Measurements from ENCODE around the gene CERS4. TPM values are rescaled to one million over a fixed set of nuclear protein-coding genes. Genes with fewer than 3 reads are reported as not detected.

CERS4 gene, protein sequence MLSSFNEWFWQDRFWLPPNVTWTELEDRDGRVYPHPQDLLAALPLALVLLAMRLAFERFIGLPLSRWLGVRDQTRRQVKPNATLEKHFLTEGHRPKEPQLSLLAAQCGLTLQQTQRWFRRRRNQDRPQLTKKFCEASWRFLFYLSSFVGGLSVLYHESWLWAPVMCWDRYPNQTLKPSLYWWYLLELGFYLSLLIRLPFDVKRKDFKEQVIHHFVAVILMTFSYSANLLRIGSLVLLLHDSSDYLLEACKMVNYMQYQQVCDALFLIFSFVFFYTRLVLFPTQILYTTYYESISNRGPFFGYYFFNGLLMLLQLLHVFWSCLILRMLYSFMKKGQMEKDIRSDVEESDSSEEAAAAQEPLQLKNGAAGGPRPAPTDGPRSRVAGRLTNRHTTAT
- total RNA-seq: 29.1 and 30.0 TPM in 2 replicates

DNA sequence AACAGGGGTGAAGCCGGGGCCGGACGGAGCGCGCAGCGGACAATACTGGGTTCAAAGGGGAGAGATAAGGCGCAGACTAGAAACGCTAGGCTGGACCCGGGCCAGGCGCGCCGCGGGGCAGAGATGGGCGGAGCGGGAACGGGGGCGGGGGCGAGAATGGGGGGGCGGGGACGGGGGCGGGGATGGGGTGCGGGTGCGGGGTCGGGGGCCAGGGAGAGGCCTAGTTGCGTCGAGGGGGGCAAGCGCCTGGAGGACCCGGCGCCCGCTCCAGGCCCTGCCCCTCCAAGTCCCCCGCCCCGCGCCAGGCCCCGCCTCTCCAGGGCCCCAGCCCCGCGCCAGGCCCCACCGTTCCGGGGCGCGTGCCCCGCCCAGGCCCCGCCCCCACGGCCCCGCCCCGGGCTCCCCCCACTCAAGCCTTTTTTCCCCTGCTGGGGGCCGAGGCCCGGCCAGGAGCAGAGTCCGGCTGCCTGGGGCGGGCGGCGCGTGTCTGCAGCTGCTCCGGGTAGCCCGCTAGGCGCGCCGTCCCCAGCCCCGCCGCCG, at the start of gene CERS4:
Gene CERS4 (plus strand): TSS at position 449 of the 540 bp plus-strand sequence. CDS start 41,707 bp downstream, outside the sequence.
- intact Hi-C loops (cut with micrococcal nuclease): loop anchor here (2.0 kb wide), 1 partner anchor 14 kb away; no protein-coding TSS in a partner anchor
- Mint-ChIP-seq H3K4me1 (ENCODE audit: low read depth) (peaks cover 18% of the 10 kb centered on the region), H3K36me3 (ENCODE audit: low read depth) (peaks cover 14% of the 10 kb centered on the region), H3K9me3 (no peaks in the 10 kb centered on the region), H3K4me3 (ENCODE audit: low read depth) (peak within 1 kb of the TSS; percentile 94), H3K27ac (peak within 1 kb of the TSS; percentile 91), H3K27me3 (ENCODE audit: low read depth) (peaks cover 2% of the 10 kb centered on the region)
- peak; percentile 65 for DNase-seq (ENCODE audit: low spot score)

DNA sequence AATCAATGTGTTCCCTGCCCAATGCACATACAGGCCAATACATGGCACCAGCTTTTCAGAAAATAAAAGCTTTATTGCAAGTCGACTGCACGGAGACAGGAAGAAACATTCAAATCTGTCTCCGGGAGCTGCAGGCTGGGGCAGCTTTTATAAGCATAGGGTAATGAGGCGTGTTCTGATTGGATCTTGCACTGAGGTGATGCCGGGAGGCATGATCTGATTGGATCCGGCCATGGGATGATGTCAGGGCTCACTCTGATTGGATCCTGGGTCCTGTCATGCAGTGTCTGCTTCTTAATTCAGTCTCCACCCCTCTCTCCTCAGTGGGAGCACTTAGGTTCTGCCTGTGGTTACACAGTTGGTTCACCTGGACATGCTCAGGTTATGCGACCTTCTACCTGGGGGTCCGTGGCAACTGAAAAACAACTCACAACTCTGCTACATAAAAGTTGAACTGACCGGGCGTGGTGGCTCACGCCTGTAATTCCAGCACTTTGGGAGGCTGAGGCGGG, 48.0 kb upstream of the CERS4 start:
- DNase-seq (ENCODE audit: low spot score): no peak
- peaks cover 9% of the 10 kb centered on the region for H3K4me1 Mint-ChIP-seq (ENCODE audit: low read depth)
- intact Hi-C loops (cut with micrococcal nuclease): no loop called here
- H3K27me3 Mint-ChIP-seq (ENCODE audit: low read depth): peaks cover 5% of the 10 kb centered on the region
- H3K4me3 Mint-ChIP-seq (ENCODE audit: low read depth): no peak overlapping the region
- no peak overlapping the region for H3K27ac Mint-ChIP-seq
- H3K36me3 Mint-ChIP-seq (ENCODE audit: low read depth): no peaks in the 10 kb centered on the region
- H3K9me3 Mint-ChIP-seq: no peaks in the 10 kb centered on the region

DNA sequence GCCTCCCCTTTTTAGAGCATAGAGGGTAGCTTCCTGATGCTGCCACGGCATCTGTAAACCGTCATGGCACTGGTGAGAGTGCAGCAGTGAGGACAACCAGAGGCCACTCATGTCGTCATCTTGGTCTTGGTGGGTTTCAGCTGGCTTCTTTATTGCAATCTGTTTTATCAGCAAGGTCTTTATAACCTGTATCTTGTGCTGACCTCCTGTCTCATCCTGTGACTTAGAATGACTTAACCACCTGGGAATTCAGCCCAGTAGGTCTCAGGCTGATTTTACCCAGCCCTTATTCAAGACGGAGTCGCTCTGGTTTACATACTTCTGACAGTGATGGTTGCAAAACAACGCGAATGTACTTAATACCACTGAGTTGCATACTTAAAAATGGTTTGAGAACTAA, 45.4 kb upstream of the CERS4 start:
- Mint-ChIP-seq H3K9me3 (no peaks in the 10 kb centered on the region), H3K27me3 (ENCODE audit: low read depth) (no peaks in the 10 kb centered on the region), H3K4me3 (ENCODE audit: low read depth) (no peak overlapping the region), H3K4me1 (ENCODE audit: low read depth) (peaks cover 6% of the 10 kb centered on the region), H3K36me3 (ENCODE audit: low read depth) (no peaks in the 10 kb centered on the region), H3K27ac (no peak overlapping the region)
- no peak for DNase-seq (ENCODE audit: low spot score)
- intact Hi-C loops (cut with micrococcal nuclease): no loop called here

DNA sequence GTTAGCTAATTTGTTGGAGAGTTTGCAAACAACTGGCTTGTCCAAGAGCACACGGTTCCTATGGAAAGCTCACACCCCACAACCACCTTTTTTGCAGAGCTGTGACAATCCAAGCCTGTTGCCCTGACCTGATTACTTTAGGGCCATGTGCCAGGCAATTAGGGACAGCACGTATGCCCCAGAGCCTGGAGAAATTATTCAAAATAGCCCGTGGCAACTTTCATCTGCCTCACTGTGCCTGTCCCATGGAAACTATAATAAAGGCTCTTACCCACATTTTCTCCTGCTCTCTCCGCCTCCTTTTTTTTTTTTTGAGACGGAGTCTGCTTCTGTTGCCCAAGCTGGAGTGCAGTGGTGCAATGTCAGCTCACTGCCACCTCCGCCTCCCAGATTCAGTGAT, 41.2 kb upstream of the CERS4 start:
- Mint-ChIP-seq H3K4me1 (ENCODE audit: low read depth) (no peaks in the 10 kb centered on the region), H3K27ac (no peak overlapping the region), H3K36me3 (ENCODE audit: low read depth) (no peaks in the 10 kb centered on the region), H3K4me3 (ENCODE audit: low read depth) (no peak overlapping the region), H3K9me3 (no peaks in the 10 kb centered on the region), H3K27me3 (ENCODE audit: low read depth) (no peaks in the 10 kb centered on the region)
- intact Hi-C loops (cut with micrococcal nuclease): no loop called here
- DNase-seq (ENCODE audit: low spot score): no peak

DNA sequence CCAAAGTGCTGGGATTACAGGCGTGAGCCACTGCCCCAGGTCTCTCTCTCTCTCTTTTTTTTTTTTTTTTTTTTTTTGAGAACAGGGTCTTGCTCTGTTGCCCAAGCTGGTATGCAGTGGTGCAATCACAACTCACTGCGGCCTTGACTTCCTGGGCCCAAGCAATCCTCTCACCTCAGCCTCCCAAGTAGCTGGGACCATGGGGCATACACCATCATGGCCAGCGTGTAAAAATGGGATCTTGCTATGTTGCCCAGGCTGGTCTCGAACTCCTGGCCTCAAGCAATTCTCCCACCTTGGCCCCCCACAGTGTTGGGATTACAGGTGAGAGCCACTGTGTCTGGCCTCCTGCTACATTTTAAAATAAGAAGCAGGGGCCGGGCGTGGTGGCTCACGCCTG, 40.6 kb upstream of the CERS4 start:
- Mint-ChIP-seq H3K4me1 (ENCODE audit: low read depth) (no peaks in the 10 kb centered on the region), H3K27ac (no peak overlapping the region), H3K9me3 (no peaks in the 10 kb centered on the region), H3K27me3 (ENCODE audit: low read depth) (no peaks in the 10 kb centered on the region), H3K36me3 (ENCODE audit: low read depth) (no peaks in the 10 kb centered on the region), H3K4me3 (ENCODE audit: low read depth) (no peak overlapping the region)
- DNase-seq (ENCODE audit: low spot score): no peak
- intact Hi-C loops (cut with micrococcal nuclease): no loop called here

DNA sequence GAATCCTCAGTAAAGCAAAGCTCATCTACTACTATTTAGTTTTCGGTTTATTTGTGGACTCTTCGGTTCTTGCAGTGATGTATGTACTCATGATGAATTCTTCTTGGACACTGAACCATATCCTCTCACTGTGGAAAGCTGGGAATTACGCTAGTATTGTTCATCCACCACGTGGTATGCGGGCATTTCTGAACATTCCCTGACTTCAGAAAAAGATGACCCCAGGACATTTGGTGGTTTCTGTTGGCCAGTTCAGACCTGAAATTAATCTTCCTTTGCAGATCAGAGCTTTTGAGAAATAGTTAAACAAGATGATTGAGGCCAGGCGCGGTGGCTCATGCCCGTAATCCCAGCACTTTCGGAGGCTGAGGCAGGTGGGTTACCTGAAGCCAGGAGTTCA, 34.5 kb upstream of the CERS4 start:
- Mint-ChIP-seq H3K4me3 (ENCODE audit: low read depth) (no peak overlapping the region), H3K9me3 (no peaks in the 10 kb centered on the region), H3K27ac (no peak overlapping the region), H3K27me3 (ENCODE audit: low read depth) (no peaks in the 10 kb centered on the region), H3K36me3 (ENCODE audit: low read depth) (no peaks in the 10 kb centered on the region), H3K4me1 (ENCODE audit: low read depth) (peaks cover 2% of the 10 kb centered on the region)
- intact Hi-C loops (cut with micrococcal nuclease): no loop called here
- DNase-seq (ENCODE audit: low spot score): no peak

DNA sequence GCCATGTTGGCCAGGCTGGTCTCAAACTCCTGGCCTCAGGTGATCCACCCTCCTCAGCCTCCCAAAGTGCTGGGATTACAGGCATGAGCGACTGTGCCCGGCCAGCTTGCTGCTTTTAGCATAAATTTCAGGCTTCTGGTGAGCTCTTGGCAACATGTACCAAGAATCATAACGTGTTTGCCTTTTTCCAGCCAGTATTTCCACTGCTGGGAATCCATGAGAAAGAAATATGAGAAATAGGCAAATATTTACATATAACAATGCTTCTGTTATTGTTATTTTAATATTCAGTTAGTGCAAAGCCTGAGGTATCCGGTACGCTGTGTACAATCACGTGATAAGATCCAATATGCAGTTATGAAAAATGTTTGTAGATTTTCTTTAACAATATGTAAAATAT, 29.2 kb upstream of the CERS4 start:
- no peaks in the 10 kb centered on the region for H3K36me3 Mint-ChIP-seq (ENCODE audit: low read depth)
- H3K9me3 Mint-ChIP-seq: no peaks in the 10 kb centered on the region
- H3K27ac Mint-ChIP-seq: no peak overlapping the region
- no peak overlapping the region for H3K4me3 Mint-ChIP-seq (ENCODE audit: low read depth)
- DNase-seq (ENCODE audit: low spot score): no peak
- intact Hi-C loops (cut with micrococcal nuclease): no loop called here
- H3K4me1 Mint-ChIP-seq (ENCODE audit: low read depth): peaks cover 6% of the 10 kb centered on the region
- H3K27me3 Mint-ChIP-seq (ENCODE audit: low read depth): no peaks in the 10 kb centered on the region

DNA sequence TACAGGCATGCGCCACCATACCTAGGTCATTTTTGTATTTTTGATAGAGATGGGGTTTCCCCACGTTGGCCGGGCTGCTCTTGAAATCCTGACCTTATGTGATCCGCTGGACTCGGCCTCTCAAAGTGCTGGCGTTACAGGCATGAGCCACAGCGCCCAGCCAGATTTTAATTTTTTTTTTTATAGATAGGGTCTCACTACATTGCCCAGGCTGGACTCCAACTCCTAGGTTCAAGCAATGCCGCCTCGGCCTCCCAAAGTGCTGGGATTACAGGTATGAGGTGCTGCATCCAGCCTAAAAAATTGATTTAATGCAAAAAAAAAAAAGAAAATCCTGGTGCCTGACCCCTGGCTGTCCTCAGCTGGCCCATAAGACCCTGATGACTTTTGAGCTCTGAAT, 24.9 kb upstream of the CERS4 start:
- H3K4me3 Mint-ChIP-seq (ENCODE audit: low read depth): no peak overlapping the region
- H3K27ac Mint-ChIP-seq: no peak overlapping the region
- H3K36me3 Mint-ChIP-seq (ENCODE audit: low read depth): no peaks in the 10 kb centered on the region
- no peaks in the 10 kb centered on the region for H3K9me3 Mint-ChIP-seq
- DNase-seq (ENCODE audit: low spot score): no peak
- H3K27me3 Mint-ChIP-seq (ENCODE audit: low read depth): peaks cover 3% of the 10 kb centered on the region
- H3K4me1 Mint-ChIP-seq (ENCODE audit: low read depth): peaks cover 8% of the 10 kb centered on the region
- intact Hi-C loops (cut with micrococcal nuclease): no loop called here

DNA sequence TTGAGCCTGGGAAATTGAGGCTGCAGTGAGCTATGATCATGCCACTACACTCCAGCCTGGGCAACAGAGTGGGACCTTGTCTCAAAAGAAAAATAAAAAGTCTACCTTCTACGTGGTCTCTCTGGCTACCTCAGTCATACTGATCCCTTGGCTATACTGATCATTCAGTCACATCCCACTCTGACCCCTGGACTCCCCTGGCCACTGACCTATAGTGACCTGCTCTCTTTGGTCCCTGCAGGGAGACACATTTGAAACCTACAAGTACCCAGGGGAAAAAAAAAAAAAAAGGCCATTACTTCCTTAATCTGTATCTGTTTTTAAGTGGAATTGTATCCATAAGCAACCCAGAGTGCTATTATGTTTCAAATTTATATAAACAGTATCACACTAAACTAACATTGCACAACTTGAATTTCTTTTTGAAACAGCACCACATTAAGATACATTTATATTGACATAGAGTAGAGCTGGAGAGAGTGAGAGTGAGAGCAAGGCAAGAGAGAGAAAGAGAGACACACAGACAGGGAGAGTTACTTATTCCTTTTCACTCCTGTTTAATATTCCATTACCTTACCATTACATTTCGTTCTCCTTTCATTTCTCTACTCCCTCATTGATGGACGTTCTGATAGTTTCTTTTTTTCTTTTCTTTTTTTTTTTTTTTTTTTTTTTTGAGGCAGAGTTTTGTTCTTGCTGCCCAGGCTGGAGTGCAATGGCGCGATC, 23.7 kb upstream of the CERS4 start:
- Mint-ChIP-seq H3K4me1 (ENCODE audit: low read depth) (peaks cover 8% of the 10 kb centered on the region), H3K4me3 (ENCODE audit: low read depth) (no peak overlapping the region), H3K36me3 (ENCODE audit: low read depth) (no peaks in the 10 kb centered on the region), H3K27ac (no peak overlapping the region), H3K27me3 (ENCODE audit: low read depth) (peaks cover 3% of the 10 kb centered on the region), H3K9me3 (no peaks in the 10 kb centered on the region)
- intact Hi-C loops (cut with micrococcal nuclease): no loop called here
- DNase-seq (ENCODE audit: low spot score): no peak

DNA sequence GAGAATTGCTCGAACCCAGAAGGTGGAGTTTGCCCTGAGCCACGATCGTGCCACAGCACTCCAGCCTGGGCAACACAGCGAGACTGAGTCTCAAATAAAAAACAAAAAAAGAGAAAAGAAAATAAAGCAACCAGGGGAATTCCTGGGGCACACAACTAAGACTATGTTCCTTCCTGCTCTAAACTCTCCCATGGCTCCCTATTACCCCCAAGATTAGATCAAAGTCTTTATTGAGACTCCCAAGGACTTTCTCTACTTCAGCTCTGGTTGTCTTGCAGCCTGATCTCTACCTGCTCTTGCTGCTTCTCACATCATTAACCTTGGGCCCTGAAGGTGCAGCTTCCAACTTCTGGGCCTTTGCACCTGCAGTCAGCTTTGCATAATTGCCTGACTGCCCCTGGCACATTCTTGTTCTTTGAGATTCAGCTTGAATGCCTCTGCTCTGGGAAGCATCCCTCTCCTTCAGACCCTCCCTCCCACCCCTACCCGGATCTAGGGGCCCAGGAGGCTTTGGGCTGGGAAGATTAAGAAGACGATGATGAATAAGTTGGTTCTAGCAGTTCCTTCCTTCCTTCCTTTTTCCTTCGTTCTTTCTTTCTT, 16.8 kb upstream of the CERS4 start:
- no peak for DNase-seq (ENCODE audit: low spot score)
- Mint-ChIP-seq H3K27me3 (ENCODE audit: low read depth) (no peaks in the 10 kb centered on the region), H3K9me3 (no peaks in the 10 kb centered on the region), H3K27ac (peak overlapping the region; percentile 47), H3K36me3 (ENCODE audit: low read depth) (no peaks in the 10 kb centered on the region), H3K4me3 (ENCODE audit: low read depth) (no peak overlapping the region), H3K4me1 (ENCODE audit: low read depth) (peaks cover 42% of the 10 kb centered on the region)
- intact Hi-C loops (cut with micrococcal nuclease): no loop called here

DNA sequence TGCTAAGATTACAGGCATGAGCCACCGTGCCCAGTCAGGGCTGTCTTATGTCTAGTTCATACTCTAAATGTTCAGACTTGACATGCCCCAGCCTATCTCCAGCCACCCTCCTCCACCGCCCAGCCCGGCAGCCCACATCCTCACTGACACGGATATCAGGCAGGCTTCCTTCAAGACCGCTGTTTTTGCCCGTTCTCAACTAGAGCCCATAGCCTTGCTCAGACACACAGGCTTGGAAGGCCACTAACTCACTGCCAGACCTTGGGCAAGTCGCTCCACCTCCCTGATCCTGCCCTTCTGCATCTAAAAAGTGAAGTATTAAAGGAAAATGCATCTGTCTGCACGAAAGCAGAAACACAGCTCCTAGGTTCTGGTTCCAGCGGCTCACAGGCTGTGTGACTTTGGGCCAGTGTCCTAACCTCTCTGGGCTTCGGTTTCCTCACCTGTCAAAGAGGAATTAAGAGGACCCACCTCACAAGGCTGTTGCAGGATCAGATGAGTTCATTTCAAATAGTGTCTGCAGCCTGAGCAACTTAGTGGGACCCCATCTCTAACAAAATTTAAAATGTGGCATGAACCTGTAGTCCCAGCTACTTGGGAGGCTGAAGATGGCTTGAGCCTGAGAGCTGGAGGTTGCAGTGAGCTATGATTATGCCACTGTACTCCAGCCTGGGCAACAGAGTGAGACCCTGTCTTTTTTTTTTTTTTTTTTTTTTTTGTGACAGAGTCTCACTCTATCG, 14.5 kb upstream of the CERS4 start:
- intact Hi-C loops (cut with micrococcal nuclease): loop anchor here (2.0 kb wide), 1 partner anchor 14 kb away; the partner anchor contains the start of gene CERS4
- no peaks in the 10 kb centered on the region for H3K9me3 Mint-ChIP-seq

DNA sequence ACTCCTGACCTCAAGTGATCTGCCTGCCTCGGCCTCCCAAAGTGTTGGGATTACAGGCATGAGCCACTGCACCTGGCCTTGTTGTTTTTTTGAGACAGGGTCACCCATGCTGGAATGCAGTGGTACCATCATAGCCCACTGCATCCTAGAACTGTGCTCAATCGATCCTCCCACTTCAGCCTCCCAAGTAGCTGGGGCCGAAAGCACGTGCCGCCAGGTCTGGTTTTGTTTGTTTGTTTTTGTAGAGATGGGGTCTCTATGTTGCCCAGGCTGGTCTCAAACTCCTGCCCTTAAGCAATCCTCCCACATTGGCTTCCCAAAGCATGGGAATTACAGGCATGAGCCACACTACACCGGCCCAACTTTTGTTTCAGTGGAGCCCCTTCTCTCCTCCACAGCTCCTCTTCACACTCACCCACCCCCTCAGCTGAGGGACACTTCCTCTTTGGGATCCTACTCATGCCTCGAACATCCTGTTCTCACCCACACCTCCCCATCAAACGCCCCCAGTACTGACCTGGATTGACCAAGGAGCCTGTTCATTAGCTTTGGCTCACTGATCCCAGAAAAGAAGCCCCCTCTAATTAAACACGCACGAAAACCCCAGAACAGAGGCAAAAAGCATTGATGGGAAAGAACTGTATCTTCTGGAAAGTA, 12.8 kb upstream of the CERS4 start:
- Mint-ChIP-seq H3K9me3 (no peaks in the 10 kb centered on the region), H3K27ac (peak overlapping the region; percentile 44), H3K4me3 (ENCODE audit: low read depth) (no peak overlapping the region), H3K36me3 (ENCODE audit: low read depth) (no peaks in the 10 kb centered on the region), H3K4me1 (ENCODE audit: low read depth) (peaks cover 39% of the 10 kb centered on the region), H3K27me3 (ENCODE audit: low read depth) (no peaks in the 10 kb centered on the region)
- no peak for DNase-seq (ENCODE audit: low spot score)
- intact Hi-C loops (cut with micrococcal nuclease): no loop called here

More for the DNA sequence above, 14.5 kb upstream of the CERS4 start:
- peak overlapping the region; percentile 88 for H3K27ac Mint-ChIP-seq
- peak; percentile 48 for DNase-seq (ENCODE audit: low spot score)
- peak overlapping the region; percentile 41 for H3K4me3 Mint-ChIP-seq (ENCODE audit: low read depth)
- no peaks in the 10 kb centered on the region for H3K36me3 Mint-ChIP-seq (ENCODE audit: low read depth)
- H3K27me3 Mint-ChIP-seq (ENCODE audit: low read depth): no peaks in the 10 kb centered on the region
- H3K4me1 Mint-ChIP-seq (ENCODE audit: low read depth): peaks cover 39% of the 10 kb centered on the region
